ENCODE results near the gene COX8C.
"Not testable (repeated sequence)": the region's sequence is repeated elsewhere in the genome, so short reads cannot be mapped to it uniquely, and the experiment has no call there.

Gene COX8C

GRCh38 chr14:93369713-93370266 lies 22.8 kb downstream of the COX8C start:
- no peak for TF ChIP-seq POLR2A (IDR thresholded peaks at IDR 0.05; ENCODE audit: low read depth, low read length)
- FAIRE-seq (no peak), DNase-seq (ENCODE audit: insufficient read length, low spot score) (no peak)

- FAIRE-seq (no peak), DNase-seq (ENCODE audit: insufficient read length, low spot score) (no peak)
- TF ChIP-seq POLR2A (IDR thresholded peaks at IDR 0.05; ENCODE audit: low read depth, low read length): no peak
Measured at GRCh38 chr14:93375673-93376156, 28.7 kb downstream of the COX8C start.

- no peak for FAIRE-seq
- no peak for DNase-seq (ENCODE audit: insufficient read length, low spot score)
- no peak for TF ChIP-seq POLR2A (IDR thresholded peaks at IDR 0.05; ENCODE audit: low read depth, low read length)
Measured at GRCh38 chr14:93379831-93380230, 32.8 kb downstream of the COX8C start.

- no peak for TF ChIP-seq POLR2A (IDR thresholded peaks at IDR 0.05; ENCODE audit: low read depth, low read length)
Measured at GRCh38 chr14:93381644-93382043, 34.7 kb downstream of the COX8C start.

GRCh38 chr14:93384256-93384655 lies 37.3 kb downstream of the COX8C start:
- not testable (repeated sequence) for FAIRE-seq; DNase-seq (ENCODE audit: insufficient read length, low spot score)

More at GRCh38 chr14:93381644-93382043, 34.7 kb downstream of the COX8C start:
- DNase-seq (ENCODE audit: insufficient read length, low spot score) (no peak), FAIRE-seq (no peak)

- no peak for FAIRE-seq
- no peak for DNase-seq (ENCODE audit: insufficient read length, low spot score)
- TF ChIP-seq POLR2A (IDR thresholded peaks at IDR 0.05; ENCODE audit: low read depth, low read length): no peak
Measured at GRCh38 chr14:93395231-93395630, 48.2 kb downstream of the COX8C start.

- FAIRE-seq: no peak
- TF ChIP-seq POLR2A (IDR thresholded peaks at IDR 0.05; ENCODE audit: low read depth, low read length): no peak
Measured at GRCh38 chr14:93396456-93396855, 49.5 kb downstream of the COX8C start.

More at GRCh38 chr14:93396456-93396855, 49.5 kb downstream of the COX8C start:
- no peak for DNase-seq (ENCODE audit: insufficient read length, low spot score)

Measured in H54 (cell line).